ENCODE data around the gene SOX4. TPM values are rescaled to one million over a fixed set of nuclear protein-coding genes. Genes with fewer than 3 reads are reported as not detected.

SOX4 gene
- total RNA-seq = 5.8 and 7.6 TPM in 2 replicates

DNA sequence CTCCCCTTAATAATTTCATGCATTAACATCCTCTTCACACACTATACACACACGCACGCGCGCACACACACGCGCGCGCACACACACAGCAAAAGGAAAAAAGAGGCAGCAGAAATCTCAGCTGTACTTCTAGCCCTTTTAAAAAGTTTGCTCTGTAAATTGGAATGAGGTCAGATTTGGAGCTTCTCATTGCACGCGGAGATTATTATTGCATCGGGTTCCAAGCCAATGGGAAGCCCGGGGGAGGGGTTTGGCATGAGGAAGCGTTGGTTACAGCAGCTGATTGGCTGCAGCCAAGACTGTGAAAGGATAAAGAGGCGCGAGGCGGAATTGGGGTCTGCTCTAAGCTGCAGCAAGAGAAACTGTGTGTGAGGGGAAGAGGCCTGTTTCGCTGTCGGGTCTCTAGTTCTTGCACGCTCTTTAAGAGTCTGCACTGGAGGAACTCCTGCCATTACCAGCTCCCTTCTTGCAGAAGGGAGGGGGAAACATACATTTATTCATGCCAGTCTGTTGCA, at the start of gene SOX4:
SOX4 (plus strand) TSS at position 340 of the 515 bp plus-strand sequence. CDS start 784 bp downstream, outside the sequence.

